MM.1S (cell line): ENCODE data around the gene DNAI2.

Experiments
- DNase-seq: peaks from one replicate; pipeline ENCODE4 v3.0.0-alpha.2; 2015
- H2AFZ ChIP-seq: fragments of 300-600 bp; sonication (generic); 2 replicates; pipeline ENCODE4 v1.6.0; 2016; ENCODE audit warnings: antibody characterized with exemption, low read length
- H3F3A ChIP-seq: fragments of 300-600 bp; sonication (generic); 2 replicates; pipeline ENCODE4 v1.6.1; 2016; ENCODE audit warnings: mild to moderate bottlenecking, antibody characterized with exemption, low read length, moderate library complexity, mixed read lengths; ENCODE audit not compliant: insufficient read depth
- H3K27ac ChIP-seq: fragments of 300-600 bp; sonication (generic); 2 replicates; pipeline ENCODE4 v1.5.1; 2016; ENCODE audit warnings: mild to moderate bottlenecking, low read length
- H3K27me3 ChIP-seq: fragments of 300-600 bp; sonication (generic); replicated peaks from 2 replicates; pipeline ENCODE4 v1.6.0; 2016; ENCODE audit warnings: low read length; ENCODE audit not compliant: insufficient read depth
- H3K36me3 ChIP-seq: fragments of 300-600 bp; sonication (generic); replicated peaks from 2 replicates; pipeline ENCODE4 v1.6.1; 2016; ENCODE audit warnings: mild to moderate bottlenecking, low read length, mixed read lengths; ENCODE audit not compliant: insufficient read depth
- H3K4me1 ChIP-seq: fragments of 300-600 bp; sonication (generic); 2 replicates; pipeline ENCODE4 v1.6.1; 2016; ENCODE audit warnings: low read length, mixed read lengths
- H3K4me2 ChIP-seq: fragments of 300-600 bp; sonication (generic); 2 replicates; pipeline ENCODE4 v1.6.0; 2016; ENCODE audit warnings: low read depth, low read length
- H3K4me3 ChIP-seq: fragments of 300-600 bp; sonication (generic); 2 replicates; pipeline ENCODE4 v1.5.1; 2016; ENCODE audit warnings: low read length, mixed read lengths
- H3K79me2 ChIP-seq: fragments of 300-600 bp; sonication (generic); 2 replicates; pipeline ENCODE4 v1.6.1; 2016; ENCODE audit warnings: mixed run types, low read length, mixed read lengths
- H3K9ac ChIP-seq: fragments of 300-600 bp; sonication (generic); 2 replicates; pipeline ENCODE4 v1.6.1; 2016; ENCODE audit warnings: low read length, mixed read lengths
- H3K9me2 ChIP-seq: fragments of 300-600 bp; sonication (generic); replicated peaks from 2 replicates; pipeline ENCODE4 v1.6.1; 2016; ENCODE audit warnings: mild to moderate bottlenecking, low read length, mixed read lengths; ENCODE audit not compliant: insufficient read depth
- H3K9me3 ChIP-seq: fragments of 300-600 bp; sonication (generic); replicated peaks from 2 replicates; pipeline ENCODE4 v1.6.1; 2016; ENCODE audit warnings: mild to moderate bottlenecking, low read length, mixed read lengths; ENCODE audit not compliant: insufficient read depth
- H4K20me1 ChIP-seq: fragments of 300-600 bp; sonication (generic); 2 replicates; pipeline ENCODE4 v1.6.1; 2016; ENCODE audit warnings: mild to moderate bottlenecking, low read length, moderate library complexity, mixed read lengths; ENCODE audit not compliant: insufficient read depth
- CTCF ChIP-seq: fragments of 300-600 bp; sonication (generic); IDR thresholded peaks from 2 replicates; pipeline ENCODE4 v1.5.1; 2016; ENCODE audit warnings: antibody characterized with exemption, low read length, mixed read lengths
- EZH2 ChIP-seq: fragments of 300-600 bp; sonication (generic); optimal IDR thresholded peaks from 2 replicates; pipeline ENCODE3; 2017; ENCODE audit warnings: low read depth, mild to moderate bottlenecking, antibody characterized with exemption, low read length, mixed read lengths
- EZH2phosphoT487 ChIP-seq: fragments of 300-600 bp; sonication (generic); IDR thresholded peaks from 2 replicates; pipeline ENCODE4 v1.6.1; 2018; ENCODE audit warnings: antibody characterized with exemption, low read length

DNAI2 gene

GRCh38 chr17:74274060-74274708 lies at the start of gene DNAI2:
TSS of gene DNAI2 (plus strand) at chr17:74274234. CDS start at chr17:74281818, 7,584 bp downstream.
- no peak within 1 kb of the TSS for H3K27ac ChIP-seq
- H3K4me2 ChIP-seq, result peak within 1 kb of the TSS; percentile 29
- H3K9ac ChIP-seq, result no peak within 1 kb of the TSS
- 0 out of 2 replicates have a peak within 1 kb of the TSS, but pooled peaks have one; percentile 4 for H2AFZ ChIP-seq
- peaks cover 7% of the 10 kb centered on the region; the same call in 1 of the 2 replicates for H3K4me1 ChIP-seq
- no peaks in the 10 kb centered on the region for H3K9me3 ChIP-seq
- H4K20me1 ChIP-seq, result no peaks in the 10 kb centered on the region
- H3K36me3 ChIP-seq, result no peaks in the 10 kb centered on the region
- no peak for DNase-seq
- H3K27me3 ChIP-seq, result peaks cover 89% of the 10 kb centered on the region
- TF ChIP-seq EZH2 (no peak), CTCF (no peak), EZH2phosphoT487 (no peak)
- no peaks in the 10 kb centered on the region for H3K79me2 ChIP-seq
- no peaks in the 10 kb centered on the region for H3F3A ChIP-seq
- no peak within 1 kb of the TSS for H3K4me3 ChIP-seq
- H3K9me2 ChIP-seq, result no peaks in the 10 kb centered on the region

GRCh38 chr17:74224959-74225725 lies 48.9 kb upstream of the DNAI2 start:
- Histone ChIP-seq H4K20me1 (no peaks in the 10 kb centered on the region), H3K79me2 (no peaks in the 10 kb centered on the region), H3K9me3 (no peaks in the 10 kb centered on the region), H3K4me1 (no peaks in the 10 kb centered on the region), H2AFZ (no peak overlapping the region), H3K27ac (no peak overlapping the region), H3K36me3 (no peaks in the 10 kb centered on the region), H3K9ac (no peak overlapping the region), H3K4me2 (no peak overlapping the region), H3K27me3 (peaks cover 31% of the 10 kb centered on the region), H3F3A (no peaks in the 10 kb centered on the region), H3K4me3 (no peak overlapping the region), H3K9me2 (no peaks in the 10 kb centered on the region)
- DNase-seq, result no peak
- TF ChIP-seq CTCF (no peak), EZH2phosphoT487 (no peak), EZH2 (no peak)

- Histone ChIP-seq H3K9me2 (no peaks in the 10 kb centered on the region), H2AFZ (no peak overlapping the region), H3K27ac (no peak overlapping the region), H3K4me3 (no peak overlapping the region), H3K4me1 (no peaks in the 10 kb centered on the region), H3K27me3 (peaks cover 40% of the 10 kb centered on the region), H3K36me3 (no peaks in the 10 kb centered on the region), H4K20me1 (no peaks in the 10 kb centered on the region), H3K9ac (no peak overlapping the region), H3F3A (no peaks in the 10 kb centered on the region), H3K79me2 (no peaks in the 10 kb centered on the region), H3K9me3 (no peaks in the 10 kb centered on the region), H3K4me2 (no peak overlapping the region)
- DNase-seq, result no peak
- TF ChIP-seq EZH2phosphoT487, result no peak
- TF ChIP-seq EZH2, result no peak
- no peak for TF ChIP-seq CTCF
These were observed 47.8 kb upstream of the DNAI2 start for GRCh38 chr17:74226252-74226651.
